Caco-2 (cell line): ENCODE data around the gene CDKAL1. TPM values are rescaled to one million over a fixed set of nuclear protein-coding genes. Genes with fewer than 3 reads are reported as not detected.

ENCODE experiments used
- BruUV-seq: library from RNA; stranded (reverse); fragments of 400-500 nt; replicated peaks from 2 replicates; lab custom pipeline; 2021; lab: Mats Ljungman, UMichigan
- CTCF ChIA-PET: fragments of 300-600 bp; sonication (Branson Sonifier 250); formaldehyde crosslinking; loops from one replicate; lab custom pipeline; 2022; ENCODE audit warnings: antibody characterized with exemption; lab: Charles Lee
- POLR2A ChIA-PET: fragments of 300-600 bp; sonication (Branson Sonifier 250); formaldehyde crosslinking; loops from one replicate; lab custom pipeline; 2022; ENCODE audit warnings: antibody characterized with exemption; lab: Charles Lee
- DNase-seq, 2 experiments: peaks; one replicate each; pipeline versions ENCODE4 v3.0.0 to v3.0.0-alpha.2; 2020 to 2022
- H3K27me3 ChIP-seq: replicated peaks from 2 replicates; pipeline ENCODE4 v1.6.0; 2011; ENCODE audit warnings: low read length; ENCODE audit not compliant: control insufficient read depth, insufficient read depth
- H3K36me3 ChIP-seq: 2 replicates; pipeline ENCODE4 v1.5.1; 2011; ENCODE audit warnings: low read length; ENCODE audit not compliant: control insufficient read depth, insufficient read depth
- H3K4me1 ChIP-seq: fragments of 250-450 bp; sonication (Bioruptor Pico); 2 replicates; pipeline ENCODE4 v1.5.1; 2020; ENCODE audit warnings: mild to moderate bottlenecking
- H3K4me3 ChIP-seq: 2 replicates; pipeline ENCODE4 v1.5.1; 2011; ENCODE audit warnings: low read depth, mild to moderate bottlenecking, control low read depth, low read length
- H3K9me3 ChIP-seq: fragments of 250-450 bp; sonication (Bioruptor Pico); 2 replicates; pipeline ENCODE4 v1.5.1; 2020; ENCODE audit warnings: mild to moderate bottlenecking, moderate library complexity
- H3K27ac Mint-ChIP-seq: one replicate; pipeline ENCODE4 v1.8.0; 2022; ENCODE audit warnings: mixed read lengths; ENCODE audit not compliant: unreplicated experiment
- H3K27me3 Mint-ChIP-seq: one replicate; pipeline ENCODE4 v1.8.0; 2022; ENCODE audit warnings: mixed read lengths; ENCODE audit not compliant: insufficient read depth, unreplicated experiment
- H3K36me3 Mint-ChIP-seq: one replicate; pipeline ENCODE4 v1.8.0; 2022; ENCODE audit warnings: mild to moderate bottlenecking, mixed read lengths; ENCODE audit not compliant: insufficient read depth, unreplicated experiment
- H3K4me1 Mint-ChIP-seq: one replicate; pipeline ENCODE4 v1.8.0; 2022; ENCODE audit warnings: low read depth, mixed read lengths; ENCODE audit not compliant: unreplicated experiment
- H3K4me3 Mint-ChIP-seq: one replicate; pipeline ENCODE4 v1.8.0; 2022; ENCODE audit warnings: mild to moderate bottlenecking, moderate library complexity, mixed read lengths; ENCODE audit not compliant: unreplicated experiment
- H3K9me3 Mint-ChIP-seq: one replicate; pipeline ENCODE4 v1.8.0; 2022; ENCODE audit warnings: mixed read lengths; ENCODE audit not compliant: unreplicated experiment
- CTCF ChIP-seq, 2 experiments: fragments of 200-600 bp in 1 of 2; IDR thresholded peaks; 1 replicate in 1 of 2; 2 replicates in 1 of 2; pipeline versions ENCODE4 v1.5.1 to v1.8.0; 2011 to 2022; ENCODE audit warnings: antibody characterized with exemption in 1 of 2, control low read depth in 1 of 2, inconsistent platforms in 1 of 2, low read depth in 1 of 2, low read length in 1 of 2, mild to moderate bottlenecking in 1 of 2, moderate library complexity in 1 of 2; ENCODE audit not compliant: insufficient read depth in 1 of 2, severe bottlenecking in 1 of 2, unreplicated experiment in 1 of 2
- intact Hi-C: fragments of 100-400 bp; cut with micrococcal nuclease; formaldehyde crosslinking; loops from one replicate; pipeline ENCODE4 v1.10.0; 2022; ENCODE audit not compliant: unreplicated experiment
- total RNA-seq: library from RNA; stranded (reverse); gene quantifications from 2 replicates; pipeline ENCODE4 v1.2.3, GENCODE V29; 2022

CDKAL1 gene
- total RNA-seq, 1 experiment from 2014 or later = 18.7 TPM

GRCh38 chr6:21075986-21076385, 541.7 kb downstream of the CDKAL1 start:
- BruUV-seq = no TSS peak
- intact Hi-C loops = no loop called here
- POLR2A ChIA-PET = no interaction called here
- Histone ChIP-seq H3K27me3 (no peaks in the 10 kb centered on the region), H3K9me3 (peaks cover 7% of the 10 kb centered on the region), H3K36me3 (no peaks in the 10 kb centered on the region), H3K4me3 (no peak overlapping the region), H3K4me1 (peaks cover 21% of the 10 kb centered on the region)
- H3K36me3 Mint-ChIP-seq = peaks cover 6% of the 10 kb centered on the region
- H3K27me3 Mint-ChIP-seq = no peaks in the 10 kb centered on the region
- no peak overlapping the region for H3K4me3 Mint-ChIP-seq
- DNase-seq = no peak
- peaks cover 8% of the 10 kb centered on the region for H3K9me3 Mint-ChIP-seq
- TF ChIP-seq CTCF (IDR thresholded peaks at IDR 0.05; ENCODE audit: insufficient read depth in 1 of 2, low read depth in 1 of 2, low read length in 1 of 2, severe bottlenecking in 1 of 2, unreplicated experiment in 1 of 2) = no peak
- H3K27ac Mint-ChIP-seq = no peak overlapping the region
- H3K4me1 Mint-ChIP-seq = peaks cover 7% of the 10 kb centered on the region
- CTCF ChIA-PET = no interaction called here

- TF ChIP-seq CTCF (IDR thresholded peaks at IDR 0.05; ENCODE audit: insufficient read depth in 1 of 2, low read depth in 1 of 2, low read length in 1 of 2, severe bottlenecking in 1 of 2, unreplicated experiment in 1 of 2) = no peak
- Mint-ChIP-seq H3K4me3 (no peak overlapping the region), H3K36me3 (peaks cover 6% of the 10 kb centered on the region), H3K27ac (no peak overlapping the region), H3K4me1 (peaks cover 7% of the 10 kb centered on the region), H3K27me3 (no peaks in the 10 kb centered on the region), H3K9me3 (no peaks in the 10 kb centered on the region)
- Histone ChIP-seq H3K27me3 (no peaks in the 10 kb centered on the region), H3K36me3 (no peaks in the 10 kb centered on the region), H3K4me1 (peaks cover 27% of the 10 kb centered on the region), H3K9me3 (peaks cover 5% of the 10 kb centered on the region), H3K4me3 (no peak overlapping the region)
- intact Hi-C loops = no loop called here
- ChIA-PET CTCF (no interaction called here), POLR2A (no interaction called here)
- DNase-seq = no peak
- BruUV-seq = no TSS peak
These were observed 544.2 kb downstream of the CDKAL1 start for GRCh38 chr6:21078497-21078896.

GRCh38 chr6:21079468-21080048, 545.3 kb downstream of the CDKAL1 start:
- BruUV-seq = no TSS peak
- peak overlapping the region; percentile 48 for H3K27ac Mint-ChIP-seq
- peak in 1 of 2 experiments; percentile 10 for DNase-seq

More at GRCh38 chr6:21079468-21080048, 545.3 kb downstream of the CDKAL1 start:
- POLR2A ChIA-PET = no interaction called here
- no peaks in the 10 kb centered on the region for H3K36me3 ChIP-seq
- Mint-ChIP-seq H3K36me3 (peaks cover 6% of the 10 kb centered on the region), H3K9me3 (no peaks in the 10 kb centered on the region), H3K4me1 (peaks cover 7% of the 10 kb centered on the region), H3K27me3 (no peaks in the 10 kb centered on the region), H3K4me3 (no peak overlapping the region)
- no peak overlapping the region for H3K4me3 ChIP-seq
- H3K27me3 ChIP-seq = no peaks in the 10 kb centered on the region
- peaks cover 31% of the 10 kb centered on the region for H3K4me1 ChIP-seq
- no peak for TF ChIP-seq CTCF (IDR thresholded peaks at IDR 0.05; ENCODE audit: insufficient read depth in 1 of 2, low read depth in 1 of 2, low read length in 1 of 2, severe bottlenecking in 1 of 2, unreplicated experiment in 1 of 2)
- CTCF ChIA-PET = no interaction called here
- peaks cover 2% of the 10 kb centered on the region for H3K9me3 ChIP-seq
- intact Hi-C loops = no loop called here
